Endothelial cell of umbilical vein (primary cell): Measurements from ENCODE around the gene CD300LG. TPM values are rescaled to one million over a fixed set of nuclear protein-coding genes. Genes with fewer than 3 reads are reported as not detected.

ENCODE experiments used
- BruUV-seq: library from RNA; stranded (reverse); fragments of 400-500 nt; replicated peaks from 2 replicates; lab custom pipeline; 2021; lab: Mats Ljungman, UMichigan
- CTCF ChIA-PET: fragments of 300-600, 350-600 bp; sonication (Branson Sonifier 250); formaldehyde crosslinking; loops from one replicate; lab custom pipeline; 2021; ENCODE audit warnings: antibody characterized with exemption, inconsistent platforms; lab: Charles Lee
- POLR2A ChIA-PET: fragments of 300-600, 350-600 bp; sonication (Branson Sonifier 250); formaldehyde crosslinking; loops from one replicate; lab custom pipeline; 2021; ENCODE audit warnings: antibody characterized with exemption, inconsistent platforms; lab: Charles Lee
- DNase-seq: peaks from one replicate; pipeline ENCODE4 v3.0.0-alpha.2; 2011; ENCODE audit warnings: low read depth, low spot score
- FAIRE-seq: peaks from 2 replicates; lab custom pipeline; 2011; peaks lifted over from hg19 to GRCh38; lab: Jason Lieb, UNC
- H2AFZ ChIP-seq: 2 replicates; pipeline ENCODE4 v1.6.0; 2012; ENCODE audit warnings: low read depth, low read length, control low read depth, inconsistent platforms
- H3K27ac ChIP-seq: 2 replicates; pipeline ENCODE4 v1.5.1; 2011; ENCODE audit warnings: low read depth, mild to moderate bottlenecking, control low read depth, low read length, moderate library complexity; ENCODE audit not compliant: insufficient read depth
- H3K27me3 ChIP-seq, 2 experiments: 2 replicates each; pipeline versions ENCODE4 v1.6.0 to v1.6.1; 2011; ENCODE audit warnings: low read length in 2 of 2, mixed read lengths in 1 of 2; ENCODE audit not compliant: control insufficient read depth in 2 of 2, insufficient read depth in 2 of 2
- H3K36me3 ChIP-seq, 2 experiments: 2 replicates in 1 of 2; 3 replicates in 1 of 2; pipeline ENCODE4 v1.5.1; 2011; ENCODE audit warnings: low read length in 2 of 2, mild to moderate bottlenecking in 1 of 2, moderate library complexity in 1 of 2; ENCODE audit not compliant: control insufficient read depth in 2 of 2, insufficient read depth in 2 of 2; ENCODE audit errors: extremely low read depth in 1 of 2
- H3K4me1 ChIP-seq: 3 replicates; pipeline ENCODE4 v1.5.1; 2011; ENCODE audit warnings: mild to moderate bottlenecking, low read length; ENCODE audit not compliant: control insufficient read depth, insufficient read depth; ENCODE audit errors: extremely low read depth
- H3K4me2 ChIP-seq: 2 replicates; pipeline ENCODE4 v1.6.1; 2011; ENCODE audit warnings: low read length, control low read depth, mixed read lengths; ENCODE audit not compliant: insufficient read depth
- H3K4me3 ChIP-seq, 3 experiments: fragments of 200-600 bp in 1 of 3; sonication (generic), shearing (Covaris generic) in 1 of 3; replicated peaks in 1 of 3; 2 replicates each; pipeline ENCODE4 v1.5.1; 2011 to 2016; ENCODE audit warnings: control low read depth in 3 of 3, low read length in 3 of 3, mild to moderate bottlenecking in 2 of 3, inconsistent platforms in 1 of 3, low read depth in 1 of 3, moderate library complexity in 1 of 3; ENCODE audit not compliant: insufficient read depth in 1 of 3
- H3K79me2 ChIP-seq: 2 replicates; pipeline ENCODE4 v1.6.0; 2012; ENCODE audit warnings: low read length, inconsistent platforms; ENCODE audit not compliant: control insufficient read depth, insufficient read depth
- H3K9ac ChIP-seq: replicated peaks from 2 replicates; pipeline ENCODE3; 2011; ENCODE audit warnings: low read length, control low read depth; ENCODE audit not compliant: insufficient read depth; ENCODE audit errors: extremely low read depth
- H3K9me1 ChIP-seq: replicated peaks from 3 replicates; pipeline ENCODE4 v1.6.0; 2011; ENCODE audit warnings: mild to moderate bottlenecking, low read length; ENCODE audit not compliant: control insufficient read depth, insufficient read depth; ENCODE audit errors: extremely low read depth
- H3K9me3 ChIP-seq: replicated peaks from 2 replicates; pipeline ENCODE4 v1.5.1; 2012; ENCODE audit warnings: low read length, inconsistent platforms; ENCODE audit not compliant: control insufficient read depth, insufficient read depth
- H4K20me1 ChIP-seq: replicated peaks from 2 replicates; pipeline ENCODE3; 2011; ENCODE audit warnings: mild to moderate bottlenecking, low read length; ENCODE audit not compliant: control insufficient read depth, insufficient read depth; ENCODE audit errors: extremely low read depth
- EZH2 ChIP-seq: IDR thresholded peaks from 2 replicates; pipeline ENCODE4 v1.6.1; 2012; ENCODE audit warnings: borderline replicate concordance, low read depth, mild to moderate bottlenecking, moderate library complexity, low read length, inconsistent platforms; ENCODE audit not compliant: severe bottlenecking
- FOS ChIP-seq: IDR thresholded peaks from 2 replicates; pipeline ENCODE4 v1.6.1; 2011; ENCODE audit warnings: mild to moderate bottlenecking, low read length, moderate library complexity, borderline replicate concordance; ENCODE audit not compliant: insufficient read depth
- GATA2 ChIP-seq: IDR thresholded peaks from 2 replicates; pipeline ENCODE4 v1.7.0; 2011; ENCODE audit warnings: low read depth, mild to moderate bottlenecking, moderate library complexity, mixed read lengths, low read length; ENCODE audit not compliant: insufficient read length, insufficient read depth
- JUN ChIP-seq: IDR thresholded peaks from 2 replicates; pipeline ENCODE4 v1.6.1; 2011; ENCODE audit warnings: borderline replicate concordance, low read depth; ENCODE audit not compliant: insufficient read length, insufficient read depth
- MYC ChIP-seq: IDR thresholded peaks from one replicate; pipeline ENCODE4 v1.6.1; 2011; ENCODE audit warnings: mild to moderate bottlenecking, low read depth, low read length
- dilution Hi-C: fragments of 300-500 bp; cut with MboI; formaldehyde crosslinking; loops from one replicate; pipeline ENCODE4 v1.15.0; 2019; ENCODE audit warnings: low sequenced_read_pairs; ENCODE audit not compliant: extremely low pct_ligation_motif_present
- intact Hi-C: fragments of 100-400 bp; cut with micrococcal nuclease; formaldehyde crosslinking; loops from one replicate; pipeline ENCODE4 v1.10.0; 2022
- polyA plus RNA-seq, 4 experiments: library from polyadenylated mRNA; depleted of rRNA in 3 of 4; stranded (reverse) in 3 of 4; unstranded in 1 of 4; fragments of >200 nt; gene quantifications; 2 replicates each; pipeline versions ENCODE4 v1.2.1 to v1.2.3, GENCODE V29; 2011 to 2012; ENCODE audit warnings: missing spikeins in 1 of 4
- total RNA-seq: library from RNA; stranded (reverse); gene quantifications from 2 replicates; pipeline ENCODE4 v1.2.3, GENCODE V29; 2021
- TF ChIP-seq, protein P1 (sequence below), 2 donors: IDR thresholded peaks; 1 replicate in 1 of 2; 2 replicates in 1 of 2; pipeline ENCODE4 v1.5.1; 2011; ENCODE audit warnings: low read length in 2 of 2, mild to moderate bottlenecking in 2 of 2, moderate library complexity in 2 of 2, control low read depth in 1 of 2, inconsistent platforms in 1 of 2, low read depth in 1 of 2; ENCODE audit not compliant: insufficient read depth in 1 of 2; ENCODE audit errors: extremely low read depth in 1 of 2

Gene CD300LG
- total and polyA plus RNA-seq, 2 donors (not counting 3 experiments of a cell fraction or from before 2014, with no cell fraction given): not detected

DNA sequence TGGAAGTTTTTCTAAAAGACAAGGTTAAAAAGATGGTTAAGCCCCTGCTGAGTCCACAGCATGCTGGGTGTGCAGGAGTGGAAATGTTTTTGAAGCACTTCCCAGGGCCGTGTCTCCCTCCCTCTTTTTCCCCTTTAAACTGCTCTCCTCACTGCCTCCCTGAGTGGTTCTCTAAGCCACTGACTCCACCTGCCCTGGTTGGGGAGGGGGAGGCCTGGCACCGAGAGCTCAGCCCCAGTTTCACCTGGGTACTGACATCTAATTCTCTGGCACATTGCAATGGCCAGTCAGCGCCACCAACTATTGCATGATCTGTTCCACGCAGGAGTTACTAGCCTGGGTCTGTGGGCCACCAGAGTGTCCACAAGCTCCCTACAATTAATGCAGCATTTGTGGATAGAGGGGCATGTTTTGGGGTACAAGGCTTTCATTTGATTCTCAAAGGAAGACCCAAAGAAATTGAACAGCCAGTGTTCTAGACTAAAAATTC, 36.7 kb upstream of the CD300LG start:
- Histone ChIP-seq H4K20me1 (no peaks in the 10 kb centered on the region), H3K27me3 (no peaks in the 10 kb centered on the region), H3K4me2 (no peak overlapping the region), H3K9ac (no peak overlapping the region), H3K9me3 (no peaks in the 10 kb centered on the region), H3K27ac (no peak overlapping the region), H3K4me3 (no peak overlapping the region), H3K79me2 (no peaks in the 10 kb centered on the region), H3K4me1 (peaks cover 14% of the 10 kb centered on the region), H3K9me1 (no peaks in the 10 kb centered on the region), H2AFZ (no peak overlapping the region), H3K36me3 (peaks cover 2 to 5% of the 10 kb centered on the region in 2 experiments)
- intact Hi-C loops: no loop called here
- dilution Hi-C loops: no loop called here
- POLR2A ChIA-PET: no interaction called here
- CTCF ChIA-PET: no interaction called here
- DNase-seq (no peak), FAIRE-seq (no peak)
- TF ChIP-seq GATA2 (no peak), FOS (no peak), JUN (no peak), MYC (no peak), EZH2 (no peak)
- TF ChIP-seq, protein P1, sequence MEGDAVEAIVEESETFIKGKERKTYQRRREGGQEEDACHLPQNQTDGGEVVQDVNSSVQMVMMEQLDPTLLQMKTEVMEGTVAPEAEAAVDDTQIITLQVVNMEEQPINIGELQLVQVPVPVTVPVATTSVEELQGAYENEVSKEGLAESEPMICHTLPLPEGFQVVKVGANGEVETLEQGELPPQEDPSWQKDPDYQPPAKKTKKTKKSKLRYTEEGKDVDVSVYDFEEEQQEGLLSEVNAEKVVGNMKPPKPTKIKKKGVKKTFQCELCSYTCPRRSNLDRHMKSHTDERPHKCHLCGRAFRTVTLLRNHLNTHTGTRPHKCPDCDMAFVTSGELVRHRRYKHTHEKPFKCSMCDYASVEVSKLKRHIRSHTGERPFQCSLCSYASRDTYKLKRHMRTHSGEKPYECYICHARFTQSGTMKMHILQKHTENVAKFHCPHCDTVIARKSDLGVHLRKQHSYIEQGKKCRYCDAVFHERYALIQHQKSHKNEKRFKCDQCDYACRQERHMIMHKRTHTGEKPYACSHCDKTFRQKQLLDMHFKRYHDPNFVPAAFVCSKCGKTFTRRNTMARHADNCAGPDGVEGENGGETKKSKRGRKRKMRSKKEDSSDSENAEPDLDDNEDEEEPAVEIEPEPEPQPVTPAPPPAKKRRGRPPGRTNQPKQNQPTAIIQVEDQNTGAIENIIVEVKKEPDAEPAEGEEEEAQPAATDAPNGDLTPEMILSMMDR (IDR thresholded peaks at IDR 0.05; ENCODE audit: extremely low read depth in 1 of 2, insufficient read depth in 1 of 2, low read depth in 1 of 2, low read length in 2 of 2): no peak
- no TSS peak for BruUV-seq
